Muscle of arm (tissue), 12 donors: ENCODE results near the gene LRMDA. TPM values are rescaled to one million over a fixed set of nuclear protein-coding genes. Genes with fewer than 3 reads are reported as not detected.
"Not testable (repeated sequence)": the region's sequence is repeated elsewhere in the genome, so short reads cannot be mapped to it uniquely, and the experiment has no call there.

Experiments
- DNase-seq: peaks from one replicate; pipeline ENCODE4 v3.0.0-alpha.2; 2013
- polyA plus RNA-seq, 12 donors: library from polyadenylated mRNA; unstranded; fragments of 120-200 nt; gene quantifications; one replicate each; pipeline ENCODE4 v1.2.1, GENCODE V29; 2013; ENCODE audit not compliant: insufficient read length in 12 of 12

The LRMDA gene
- polyA plus RNA-seq, 12 donors: 3.5 to 6.7 (median 5.2) TPM; not detected in 2

DNA sequence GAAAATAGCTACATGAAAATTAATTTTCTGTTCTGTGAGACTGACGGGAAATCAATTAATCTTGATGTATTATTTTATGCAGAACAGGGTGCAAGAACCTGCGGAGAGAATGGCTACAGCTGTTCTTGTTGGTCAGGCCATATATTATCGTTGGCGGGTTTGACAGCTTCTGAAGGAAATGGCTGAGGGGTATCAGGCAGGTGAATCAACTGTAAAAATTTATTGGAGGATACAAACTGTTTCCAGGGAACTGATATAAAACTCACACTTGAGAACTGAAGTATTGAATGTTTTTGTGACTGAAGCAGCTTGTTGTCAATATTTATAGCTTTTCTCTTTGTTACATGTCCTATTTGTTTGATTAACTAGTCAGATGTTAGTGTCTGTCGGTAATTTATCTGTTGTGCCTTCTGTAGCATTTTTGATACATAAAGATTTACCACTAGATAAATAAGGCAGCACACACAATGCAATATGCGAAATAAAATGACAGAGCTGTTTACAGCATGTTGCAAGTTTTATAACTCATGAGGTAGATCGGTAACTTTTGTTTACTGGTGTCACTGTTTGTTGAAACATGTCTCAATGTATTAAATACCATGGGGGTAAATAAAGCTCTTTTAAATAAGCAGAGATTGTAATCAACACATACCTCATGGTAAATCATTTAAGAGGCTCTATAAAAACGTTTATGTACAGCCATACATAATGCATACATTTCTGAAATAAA, 308.2 kb downstream of the LRMDA start:
- no peak for DNase-seq

DNA sequence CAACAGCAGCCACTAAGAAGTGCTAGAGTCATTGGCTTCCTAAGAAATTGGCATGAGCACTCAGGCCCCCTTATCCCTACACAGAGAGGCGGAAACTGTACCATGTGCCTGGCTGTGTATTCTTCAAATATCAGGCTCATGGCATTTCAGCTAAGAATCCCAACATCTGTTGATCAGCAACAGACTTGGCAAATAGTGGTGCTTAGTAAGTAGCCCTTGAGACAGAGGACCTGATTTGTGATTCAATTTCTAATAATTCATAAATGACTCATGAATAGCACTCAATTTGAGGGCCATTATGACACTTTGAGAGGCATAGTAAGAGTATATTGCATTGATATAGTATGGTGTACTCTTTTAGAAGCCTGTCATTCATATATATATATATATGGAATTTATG, 309.1 kb downstream of the LRMDA start:
- DNase-seq: no peak

DNA sequence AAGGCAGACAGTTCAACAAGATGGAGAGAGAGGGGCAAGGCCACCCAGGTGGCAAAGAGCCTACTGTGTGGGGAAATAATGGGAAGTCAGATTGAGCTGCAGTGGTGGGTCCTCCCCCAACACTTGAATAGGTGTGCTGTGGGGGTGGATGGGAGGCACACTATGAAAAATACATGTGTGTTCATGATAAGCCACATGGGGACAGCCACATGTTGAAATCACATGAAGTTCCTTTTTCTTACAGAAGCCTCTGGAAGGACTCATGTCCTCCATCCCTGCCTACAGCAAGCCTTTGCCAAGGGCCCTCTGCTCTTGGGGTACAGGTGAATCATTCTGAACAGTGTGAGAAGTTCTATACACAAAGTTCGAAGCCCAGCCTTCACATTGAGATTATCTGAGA, 310.9 kb downstream of the LRMDA start:
- DNase-seq: no peak

DNA sequence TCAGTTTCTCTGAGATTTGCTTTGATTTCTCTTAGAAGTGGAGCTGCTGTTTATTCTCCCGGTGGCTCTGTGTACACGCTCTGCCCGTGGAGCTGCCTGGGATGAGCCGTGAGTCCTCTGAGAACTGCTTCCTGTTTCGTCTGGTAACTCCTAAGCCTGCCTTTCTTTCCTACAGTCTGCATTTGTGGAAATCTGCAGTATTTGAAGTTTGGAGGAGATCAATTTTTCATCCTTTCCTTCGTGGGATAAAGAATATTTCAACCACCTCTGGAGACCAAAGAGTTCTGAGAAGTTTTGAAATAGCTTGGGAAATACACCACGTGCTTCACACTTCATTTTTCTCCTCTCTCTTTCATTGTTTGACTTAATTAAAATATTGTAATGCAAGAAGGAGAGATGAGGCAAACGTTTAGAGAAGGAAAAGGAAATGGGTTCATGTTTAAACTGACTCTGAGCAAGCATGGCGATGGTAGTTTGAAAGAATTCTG, 311.9 kb downstream of the LRMDA start:
- no peak for DNase-seq

DNA sequence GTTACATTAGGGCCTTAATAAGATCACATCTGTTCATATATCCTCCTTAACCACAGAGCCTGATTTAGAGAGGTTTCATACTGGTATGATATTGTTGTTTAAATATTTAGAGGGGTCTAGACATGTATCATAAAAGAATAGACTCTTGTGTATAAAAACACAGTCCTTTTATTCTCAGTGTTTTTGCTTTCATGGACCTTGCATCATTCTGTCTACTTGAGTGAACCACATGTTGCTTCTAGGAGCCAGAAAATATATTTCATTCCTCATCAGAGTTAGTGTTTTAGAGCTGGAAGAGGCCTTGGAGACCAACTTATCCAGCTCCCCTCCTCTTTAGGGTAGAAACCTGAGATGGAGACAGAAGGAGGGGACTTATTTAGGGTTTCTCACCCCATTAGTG, 312.8 kb downstream of the LRMDA start:
- no peak for DNase-seq

DNA sequence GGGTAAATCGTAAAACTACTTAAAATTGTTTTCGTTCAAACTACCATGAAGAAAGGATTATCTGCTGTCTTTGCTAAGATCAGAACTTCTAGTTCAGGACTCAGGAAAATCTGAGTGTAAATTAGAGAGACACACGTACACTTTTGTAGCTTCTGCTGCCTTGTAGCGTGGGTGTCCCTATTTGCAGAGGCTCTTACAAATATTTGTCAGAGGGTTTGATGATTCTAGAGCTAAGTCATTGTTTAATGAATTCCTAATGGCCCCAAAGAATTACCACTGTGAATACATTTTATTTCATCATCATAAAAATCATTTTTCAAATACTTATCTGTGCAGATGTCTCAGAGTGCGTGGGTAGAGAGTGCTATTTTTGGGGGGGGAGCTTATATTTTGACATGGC, 314.9 kb downstream of the LRMDA start:
- DNase-seq: no peak

DNA sequence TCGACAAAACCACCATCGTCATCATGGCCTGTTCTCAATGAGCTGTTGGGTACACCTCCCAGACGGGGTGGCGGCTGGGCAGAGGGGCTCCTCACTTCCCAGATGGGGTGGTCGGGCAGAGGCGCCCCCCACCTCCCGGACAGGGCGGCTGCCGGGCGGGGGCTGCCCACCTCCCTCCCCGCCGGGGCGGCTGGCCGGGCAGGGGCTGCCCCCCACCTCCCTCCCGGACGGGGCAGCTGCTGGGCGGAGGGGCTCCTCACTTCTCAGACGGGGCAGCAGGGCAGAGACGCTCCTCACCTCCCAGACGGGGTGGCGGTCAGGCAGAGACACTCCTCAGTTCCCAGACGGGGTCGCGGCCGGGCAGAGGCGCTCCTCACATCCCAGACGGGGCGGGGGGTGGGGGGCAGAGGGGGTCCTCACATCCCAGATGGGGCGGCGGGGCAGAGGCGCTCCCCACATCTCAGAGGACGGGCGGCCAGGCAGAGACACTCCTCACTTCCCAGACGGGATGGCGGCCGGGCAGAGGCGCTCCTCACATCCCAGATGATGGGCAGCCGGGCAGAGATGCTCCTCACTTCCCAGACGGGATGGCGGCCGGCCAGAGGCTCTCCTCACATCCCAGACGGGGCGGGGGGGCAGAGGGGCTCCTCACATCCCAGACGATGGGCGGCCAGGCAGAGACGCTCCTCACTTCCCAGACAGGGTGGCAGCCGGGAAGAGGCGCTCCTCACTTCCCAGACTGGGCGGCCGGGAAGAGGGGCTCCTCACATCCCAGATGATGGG, 318.9 kb downstream of the LRMDA start:
- DNase-seq: not testable (repeated sequence)

DNA sequence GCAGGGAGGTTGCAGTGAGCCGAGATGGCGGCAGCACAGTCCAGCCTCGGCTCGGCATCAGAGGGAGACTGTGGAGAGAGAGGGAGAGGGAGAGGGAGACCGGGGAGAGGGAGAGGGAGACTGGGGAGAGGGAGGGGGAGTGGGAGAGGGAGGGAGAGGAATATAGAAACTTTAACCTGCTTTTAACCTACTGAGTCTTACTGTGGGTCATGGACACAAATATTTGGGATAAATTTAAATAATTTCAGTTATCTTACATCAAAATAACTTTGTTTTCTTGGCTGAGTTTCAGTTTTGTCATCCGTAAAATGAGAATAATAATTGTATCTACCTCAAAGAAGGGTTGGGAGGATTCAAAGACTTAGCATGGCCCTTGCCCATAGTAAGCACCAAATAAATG, 319.8 kb downstream of the LRMDA start:
- DNase-seq: no peak

DNA sequence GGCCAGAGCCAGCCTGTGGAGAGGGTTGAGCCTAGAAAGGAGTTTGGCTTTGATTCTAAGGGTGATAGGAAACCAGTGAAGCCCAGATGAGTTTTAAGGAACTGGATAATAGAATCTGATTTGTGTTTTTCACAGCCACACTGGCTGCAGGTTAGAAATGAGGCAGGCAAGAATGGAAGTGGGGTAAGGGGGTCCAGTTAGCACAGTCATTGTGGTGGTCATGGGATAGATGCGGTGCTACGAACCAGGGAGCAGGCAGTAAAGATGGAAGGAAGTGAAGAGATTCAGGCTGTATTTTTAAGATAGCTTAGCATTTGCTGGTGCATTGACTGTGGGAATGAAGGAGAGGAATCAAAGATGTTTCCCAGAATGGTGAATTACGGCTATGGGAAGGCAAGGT, 322.2 kb downstream of the LRMDA start:
- no peak for DNase-seq

DNA sequence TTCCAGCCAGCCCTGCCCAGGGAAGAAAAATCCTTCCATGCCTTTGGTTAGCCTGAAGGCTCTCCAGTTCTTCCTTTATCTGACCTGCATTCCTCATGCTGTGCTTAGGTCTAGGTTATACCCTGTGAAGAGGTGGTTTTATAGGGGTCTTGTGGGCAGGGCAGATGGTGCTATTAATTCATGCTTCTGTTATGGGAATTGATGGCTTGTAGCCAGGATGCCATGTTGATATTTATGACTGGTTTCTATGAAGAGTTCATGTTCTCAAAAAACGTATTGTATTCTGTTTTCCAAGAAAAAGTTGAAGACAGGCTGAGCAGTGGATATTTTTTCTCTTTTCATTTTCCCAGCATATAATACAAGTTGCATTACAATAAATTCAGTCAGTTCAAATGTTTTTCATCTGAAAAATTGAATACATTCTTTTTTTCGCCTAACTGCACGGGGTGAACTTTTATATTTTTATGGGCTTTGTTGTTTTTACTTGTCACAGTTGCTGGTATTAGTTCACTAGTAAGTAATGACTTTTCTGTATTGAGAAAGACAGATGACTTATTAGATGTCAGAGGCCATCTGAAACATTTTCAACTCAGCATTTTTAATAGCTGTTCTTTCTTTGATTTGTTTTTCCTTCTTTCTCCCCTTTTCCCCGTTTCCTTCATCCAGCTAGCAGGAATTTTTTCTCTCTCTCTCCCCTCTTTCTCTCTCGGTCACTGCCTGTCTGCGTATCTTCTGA, 322.8 kb downstream of the LRMDA start:
- DNase-seq: no peak

DNA sequence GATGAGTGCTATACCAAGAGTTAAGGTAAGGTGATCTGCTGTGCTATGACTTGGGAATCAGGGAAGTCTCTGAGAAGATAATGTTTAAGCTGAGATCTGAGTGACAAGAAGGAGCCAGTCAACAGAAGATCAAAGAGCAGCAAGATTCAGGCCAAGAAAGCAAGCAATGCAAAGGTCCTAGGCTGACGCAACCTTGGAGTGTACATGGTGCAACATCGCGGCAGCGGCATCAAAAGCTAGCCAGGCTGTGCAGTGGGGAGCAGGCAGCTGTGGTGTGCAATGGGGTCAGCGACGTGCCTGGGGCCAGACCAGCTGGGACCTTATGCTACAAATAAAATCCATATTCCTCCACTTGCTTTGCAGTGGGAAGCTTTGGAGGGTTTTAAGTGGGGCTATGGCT, 324.1 kb downstream of the LRMDA start:
- no peak for DNase-seq

DNA sequence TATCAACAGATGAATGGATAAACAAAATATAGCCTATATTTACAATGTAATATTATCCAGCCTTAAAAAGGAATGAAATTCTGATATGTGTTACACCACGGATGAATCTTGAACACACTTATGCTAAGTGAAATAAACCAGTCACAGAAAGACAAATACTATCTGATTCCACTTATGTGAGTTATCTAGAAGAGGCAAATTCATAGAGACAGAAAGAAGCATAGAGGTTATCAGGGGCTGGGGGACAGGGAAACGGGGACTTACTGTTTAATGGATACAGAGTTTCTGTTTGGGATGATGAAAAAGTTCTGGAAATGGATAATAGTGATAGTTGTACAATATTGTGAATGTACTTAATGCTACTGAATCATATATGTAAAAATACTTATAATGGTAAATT, 329.9 kb downstream of the LRMDA start:
- DNase-seq: no peak

DNA sequence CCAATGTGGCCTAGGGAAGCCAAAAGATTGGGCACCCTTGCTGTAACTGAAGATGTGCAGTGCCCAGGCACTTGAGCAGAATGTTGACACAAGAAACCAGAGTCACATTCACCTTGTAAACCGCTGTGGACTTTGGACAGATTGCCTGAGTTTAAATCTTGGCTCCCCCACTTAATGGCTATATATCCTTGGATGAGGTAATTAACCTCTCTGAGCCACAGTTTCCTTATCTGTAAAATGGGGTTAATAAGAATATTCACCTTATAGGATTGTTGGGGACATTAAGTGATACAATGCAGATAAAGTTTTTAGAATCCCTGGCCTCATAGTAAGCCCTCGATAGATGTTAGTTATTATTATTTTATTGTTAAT, 331.0 kb downstream of the LRMDA start:
- no peak for DNase-seq

DNA sequence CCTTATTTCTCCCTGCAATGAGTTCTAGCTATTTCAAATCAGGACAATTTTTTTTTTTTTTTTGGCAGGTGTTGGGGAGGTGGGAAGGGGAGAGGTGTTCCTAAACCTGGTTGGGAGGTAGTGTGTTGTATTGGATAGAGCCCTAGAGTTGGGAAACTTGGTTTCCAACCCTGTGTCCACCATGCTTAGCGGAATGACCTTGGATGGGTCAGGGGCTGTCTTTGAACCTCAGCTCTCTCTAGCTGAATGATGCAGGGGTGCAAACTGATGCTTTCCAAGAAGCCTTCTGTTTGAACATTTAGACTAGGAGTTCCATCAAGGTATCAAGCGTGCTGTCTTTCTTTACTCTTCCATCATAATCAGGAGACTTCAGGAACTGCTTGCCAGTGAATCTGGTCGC, 332.2 kb downstream of the LRMDA start:
- no peak for DNase-seq

DNA sequence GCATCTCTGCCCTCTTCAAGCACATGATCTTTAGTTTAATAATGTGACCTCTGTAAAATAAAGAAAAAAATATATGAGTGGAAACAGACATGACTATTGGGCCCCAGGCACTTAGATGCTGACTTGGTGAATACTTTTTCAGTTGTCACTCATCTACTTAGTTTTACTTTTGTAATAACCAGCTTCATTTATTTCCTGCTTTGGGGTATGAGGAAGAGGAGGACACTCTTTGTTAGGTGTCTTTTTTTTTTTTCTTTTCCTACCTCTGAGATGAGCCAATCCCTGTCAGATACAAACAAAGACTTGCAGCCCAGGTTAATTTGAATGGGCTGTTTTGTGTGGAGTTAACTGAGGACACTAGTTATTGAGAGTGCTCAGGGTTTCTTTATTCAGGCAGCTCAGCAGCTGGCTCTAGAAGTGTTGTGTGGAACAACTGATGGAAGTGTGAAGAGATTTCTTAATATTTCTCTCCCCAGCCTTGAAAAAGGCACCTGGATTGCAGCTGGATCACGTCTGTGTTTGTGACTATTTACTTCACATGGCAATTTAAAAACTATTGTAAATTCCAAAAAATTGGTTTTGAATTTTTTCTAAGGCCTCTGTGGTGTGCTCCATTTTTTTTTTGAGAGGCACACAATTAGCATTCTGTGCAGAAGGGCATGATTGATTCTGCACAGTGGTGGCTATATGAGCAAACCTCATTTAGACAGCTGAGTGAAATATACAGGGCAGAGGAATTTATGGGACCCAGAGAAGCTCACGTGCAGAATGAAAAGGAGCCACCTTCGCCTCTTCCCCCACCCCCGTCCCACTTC, 333.8 kb downstream of the LRMDA start:
- no peak for DNase-seq

DNA sequence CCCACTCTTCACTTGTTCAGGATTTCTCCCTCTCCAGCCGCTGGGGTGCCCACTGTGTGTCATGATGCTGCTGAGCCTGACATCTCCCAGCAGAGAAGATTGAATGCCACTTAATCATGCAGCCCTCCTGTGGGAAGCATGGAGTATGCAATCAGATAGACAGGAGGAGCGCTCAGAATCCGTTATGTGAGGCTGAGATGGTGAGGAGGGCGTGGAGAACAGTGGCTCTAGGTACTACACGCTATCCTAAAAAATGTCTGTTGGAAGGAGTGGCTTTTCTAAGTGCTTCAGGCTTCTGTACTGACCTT, 334.3 kb downstream of the LRMDA start:
- no peak for DNase-seq

DNA sequence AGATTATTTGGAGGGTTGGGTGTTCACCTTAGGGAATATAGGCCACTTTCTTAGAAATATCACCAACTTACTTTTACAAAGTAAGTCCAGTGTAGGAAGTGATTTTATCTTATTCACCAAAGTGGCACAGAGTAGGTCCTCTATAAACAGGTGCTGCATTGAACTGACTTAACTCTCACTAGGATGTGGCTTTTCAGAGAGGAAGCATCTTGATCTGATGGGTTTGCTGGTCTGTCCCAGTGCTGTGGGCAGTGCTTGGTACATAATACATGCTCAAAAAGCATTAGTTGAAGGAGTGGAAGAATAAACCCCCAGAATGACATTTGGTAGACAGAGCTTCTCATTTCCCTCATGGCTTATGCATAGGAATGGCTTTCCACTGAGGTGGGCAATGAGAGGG, 334.7 kb downstream of the LRMDA start:
- DNase-seq: no peak

DNA sequence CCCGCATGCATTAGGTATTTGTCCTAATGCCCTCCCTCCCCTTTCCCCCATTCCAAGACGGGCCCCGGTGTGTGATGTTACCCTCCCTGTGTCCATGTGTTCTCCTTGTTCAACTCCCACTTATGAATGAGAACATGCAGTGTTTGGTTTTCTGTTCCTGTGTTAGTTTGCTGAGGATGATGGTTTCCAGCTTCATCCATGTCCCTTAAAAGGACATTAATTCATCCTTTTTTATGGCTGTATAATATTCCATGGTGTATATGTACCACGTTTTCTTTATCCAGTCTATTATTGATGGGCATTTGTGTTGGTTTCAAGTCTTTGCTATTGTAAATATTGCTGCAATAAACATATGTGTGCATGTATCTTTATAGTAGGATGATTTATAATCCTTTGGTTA, 335.3 kb downstream of the LRMDA start:
- DNase-seq: not testable (repeated sequence)

DNA sequence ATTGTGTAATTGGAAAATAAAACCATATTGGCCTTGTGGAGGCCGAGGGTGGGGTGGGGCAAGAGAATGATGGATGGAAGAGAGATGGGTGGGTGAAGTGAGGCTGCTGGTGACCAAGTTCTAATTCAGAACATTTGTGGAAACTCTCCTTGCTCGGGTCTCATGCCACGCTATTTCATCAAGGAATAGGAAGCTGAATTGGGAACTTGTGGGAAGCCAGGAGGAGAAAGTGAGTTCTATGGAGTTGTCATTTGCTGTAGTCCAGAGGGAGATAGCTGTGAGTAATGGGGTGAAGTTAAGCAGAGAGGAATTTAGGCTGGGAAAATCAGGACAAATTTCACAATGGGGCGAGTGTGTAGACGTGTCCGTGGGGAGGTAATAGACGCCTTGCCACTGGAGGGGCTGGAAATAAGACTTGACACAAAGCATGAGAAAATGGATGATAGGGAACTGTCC, 339.2 kb downstream of the LRMDA start:
- DNase-seq: peak; percentile 49

DNA sequence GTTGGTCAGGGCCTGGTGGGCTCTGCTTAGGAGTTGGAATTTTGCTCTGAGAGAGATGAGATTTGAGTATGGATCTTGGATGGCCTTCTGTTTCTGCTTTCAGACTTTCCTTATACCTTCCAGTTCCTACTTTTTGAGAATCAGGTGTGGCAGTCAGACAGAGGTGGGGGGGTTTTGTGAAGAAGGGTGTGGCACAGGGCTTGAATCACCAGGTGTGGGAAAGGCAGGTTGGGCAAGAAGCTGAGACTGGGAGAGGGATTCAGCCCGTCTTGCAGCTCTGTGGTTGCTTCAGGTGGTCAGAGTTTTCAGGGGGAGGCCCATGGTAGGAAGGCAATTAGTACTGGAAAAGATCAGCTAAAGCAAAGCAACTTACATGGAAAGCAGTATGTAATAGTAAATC, 340.2 kb downstream of the LRMDA start:
- no peak for DNase-seq

DNA sequence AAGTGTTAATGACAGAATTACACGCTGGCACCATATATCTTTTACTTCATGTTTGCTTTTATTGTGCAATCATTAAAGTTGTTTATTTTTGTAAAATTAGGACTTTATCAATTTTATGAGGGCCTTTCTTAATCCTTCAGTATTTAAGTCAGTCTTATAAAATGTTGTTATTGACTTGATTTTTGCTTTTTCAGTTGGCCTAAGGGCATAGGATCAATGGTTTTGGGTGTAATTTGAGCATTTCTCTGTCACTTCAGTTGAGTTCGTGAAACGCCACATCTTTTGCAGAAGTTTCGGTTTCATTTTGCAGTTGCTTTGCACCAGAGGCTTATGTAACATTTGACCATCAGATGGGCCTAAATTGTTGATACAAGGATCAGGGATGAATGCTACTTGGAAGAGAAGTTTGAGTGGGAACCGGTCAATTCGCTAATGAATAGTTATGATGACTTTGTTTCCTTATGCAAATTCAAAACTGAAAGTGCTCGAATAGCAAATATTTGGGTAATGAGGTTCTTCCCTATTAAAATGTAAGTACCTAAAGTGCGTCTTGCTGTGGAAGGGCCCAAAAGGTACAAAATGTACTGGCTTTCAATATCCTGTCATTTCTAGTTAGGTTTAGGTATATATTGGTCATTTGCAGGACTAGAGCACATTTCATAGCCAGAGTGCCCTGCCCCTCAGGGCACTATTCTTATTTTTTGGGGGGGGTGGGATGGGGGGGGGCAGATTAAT, 340.9 kb downstream of the LRMDA start:
- DNase-seq: peak; percentile 20
